Hepatocyte (in vitro differentiated cells): ENCODE data around the gene HMGN4. TPM values are rescaled to one million over a fixed set of nuclear protein-coding genes. Genes with fewer than 3 reads are reported as not detected.

Source experiments
- DNase-seq: peaks from one replicate; pipeline ENCODE4 v3.0.0-alpha.2; 2016; ENCODE audit warnings: low spot score
- H2AFZ ChIP-seq: fragments of 200-600 bp; sonication (generic); 2 replicates; pipeline ENCODE4 v1.6.0; 2016; ENCODE audit warnings: antibody characterized with exemption, mild to moderate bottlenecking
- H3K27ac ChIP-seq: fragments of 200-600 bp; sonication (generic); 2 replicates; pipeline ENCODE4 v1.5.1; 2016; ENCODE audit warnings: mild to moderate bottlenecking
- H3K27me3 ChIP-seq: fragments of 200-600 bp; sonication (generic); 2 replicates; pipeline ENCODE4 v1.6.1; 2016
- H3K36me3 ChIP-seq: fragments of 200-600 bp; sonication (generic); replicated peaks from 2 replicates; pipeline ENCODE4 v1.5.1; 2016; ENCODE audit warnings: low read depth; ENCODE audit not compliant: insufficient read depth
- H3K4me1 ChIP-seq: fragments of 200-600 bp; sonication (generic); 2 replicates; pipeline ENCODE4 v1.5.1; 2016; ENCODE audit warnings: mild to moderate bottlenecking, moderate library complexity; ENCODE audit not compliant: insufficient read depth
- H3K4me2 ChIP-seq: fragments of 200-600 bp; sonication (generic); 2 replicates; pipeline ENCODE4 v1.6.0; 2016
- H3K4me3 ChIP-seq: fragments of 200-600 bp; sonication (generic); 2 replicates; pipeline ENCODE4 v1.5.1; 2016; ENCODE audit warnings: mild to moderate bottlenecking
- H3K79me2 ChIP-seq: fragments of 200-600 bp; sonication (generic); 2 replicates; pipeline ENCODE4 v1.6.0; 2017; ENCODE audit warnings: mild to moderate bottlenecking
- H3K9me2 ChIP-seq: fragments of 200-600 bp; sonication (generic); replicated peaks from 2 replicates; pipeline ENCODE4 v1.6.0; 2017; ENCODE audit warnings: mild to moderate bottlenecking; ENCODE audit not compliant: insufficient read depth
- H3K9me3 ChIP-seq: fragments of 200-600 bp; sonication (generic); 2 replicates; pipeline ENCODE4 v1.5.1; 2016; ENCODE audit warnings: low read depth, mild to moderate bottlenecking
- H4K20me1 ChIP-seq: fragments of 200-600 bp; sonication (generic); 2 replicates; pipeline ENCODE4 v1.6.0; 2016; ENCODE audit warnings: mild to moderate bottlenecking; ENCODE audit not compliant: insufficient read depth, poor library complexity, severe bottlenecking
- EZH2phosphoT487 ChIP-seq: fragments of 200-600 bp; sonication (generic); IDR thresholded peaks from one replicate; pipeline ENCODE4 v1.6.1; 2018; ENCODE audit warnings: antibody characterized with exemption, mild to moderate bottlenecking, low read depth, moderate library complexity; ENCODE audit not compliant: unreplicated experiment, severe bottlenecking
- WGBS: methylation state at CpG from one replicate; pipeline ENCODE4 v1.1.6; 2016; ENCODE audit warnings: low lambda C conversion rate; ENCODE audit errors: missing lambda C conversion rate; 5-methylcytosine and 5-hydroxymethylcytosine counted together
- polyA plus RNA-seq: library from polyadenylated mRNA; unstranded; fragments of >200 nt; fragmentation: Nextera tagmentation; extraction: Ambion mirVana; gene quantifications from 2 replicates; pipeline ENCODE4 v1.2.1, GENCODE V29; 2016
- small RNA-seq: library from RNA; depleted of rRNA; stranded (forward); fragments of <200 nt; gene quantifications from one replicate; pipeline ENCODE3, GENCODE V24; 2014
- total RNA-seq: library from RNA; depleted of rRNA; stranded (reverse); fragments of >200 nt; gene quantifications from 2 replicates; pipeline ENCODE4 v1.2.3, GENCODE V29; 2014
- TF ChIP-seq, protein P1 (sequence below): fragments of 200-600 bp; sonication (generic); IDR thresholded peaks from 2 replicates; pipeline ENCODE4 v1.5.1; 2016; ENCODE audit warnings: antibody characterized with exemption, mild to moderate bottlenecking; ENCODE audit not compliant: poor library complexity

The HMGN4 gene
- total and polyA plus RNA-seq, 2 experiments from 2014 or later, result 41.2 to 53.5 TPM

DNA sequence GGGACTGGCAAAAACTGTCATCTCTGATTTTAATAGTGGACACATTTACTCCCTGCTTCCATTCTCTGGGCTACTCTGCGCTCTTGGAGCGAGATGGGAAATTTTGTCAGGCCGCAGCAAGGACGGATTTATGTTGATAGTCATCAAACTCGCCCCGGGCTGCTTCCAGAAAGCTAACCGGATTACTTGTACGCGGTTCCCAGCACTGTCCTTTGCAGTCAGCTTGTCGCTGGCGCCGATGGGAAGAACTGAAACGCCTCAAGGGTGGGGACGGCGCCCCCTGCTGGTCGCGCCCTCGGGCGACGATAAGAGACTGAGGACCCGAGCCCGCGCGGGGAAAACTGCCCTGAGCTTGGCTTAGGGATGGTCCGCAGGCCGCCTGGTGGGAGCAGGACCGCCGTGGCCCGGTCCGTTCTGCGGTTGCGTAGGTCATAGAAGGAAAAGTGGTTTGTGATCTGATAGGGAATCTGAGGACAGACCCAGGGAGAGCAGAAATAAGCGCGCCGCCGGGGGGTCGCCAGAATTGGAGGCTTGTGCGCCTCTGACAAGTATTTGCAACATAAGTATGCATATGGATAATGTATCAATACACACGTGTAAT, 57.6 kb downstream of the HMGN4 start:
- WGBS, result 1% methylated on average over 39 of the region's 39 CpGs
- TF ChIP-seq, protein P1, sequence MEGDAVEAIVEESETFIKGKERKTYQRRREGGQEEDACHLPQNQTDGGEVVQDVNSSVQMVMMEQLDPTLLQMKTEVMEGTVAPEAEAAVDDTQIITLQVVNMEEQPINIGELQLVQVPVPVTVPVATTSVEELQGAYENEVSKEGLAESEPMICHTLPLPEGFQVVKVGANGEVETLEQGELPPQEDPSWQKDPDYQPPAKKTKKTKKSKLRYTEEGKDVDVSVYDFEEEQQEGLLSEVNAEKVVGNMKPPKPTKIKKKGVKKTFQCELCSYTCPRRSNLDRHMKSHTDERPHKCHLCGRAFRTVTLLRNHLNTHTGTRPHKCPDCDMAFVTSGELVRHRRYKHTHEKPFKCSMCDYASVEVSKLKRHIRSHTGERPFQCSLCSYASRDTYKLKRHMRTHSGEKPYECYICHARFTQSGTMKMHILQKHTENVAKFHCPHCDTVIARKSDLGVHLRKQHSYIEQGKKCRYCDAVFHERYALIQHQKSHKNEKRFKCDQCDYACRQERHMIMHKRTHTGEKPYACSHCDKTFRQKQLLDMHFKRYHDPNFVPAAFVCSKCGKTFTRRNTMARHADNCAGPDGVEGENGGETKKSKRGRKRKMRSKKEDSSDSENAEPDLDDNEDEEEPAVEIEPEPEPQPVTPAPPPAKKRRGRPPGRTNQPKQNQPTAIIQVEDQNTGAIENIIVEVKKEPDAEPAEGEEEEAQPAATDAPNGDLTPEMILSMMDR, result peak; percentile 91
- no peak for TF ChIP-seq EZH2phosphoT487
- DNase-seq, result peak; percentile 96
- H3K27ac ChIP-seq, result peak overlapping the region; percentile 71
- H3K4me3 ChIP-seq, result peak overlapping the region; percentile 44
- peaks cover 20% of the 10 kb centered on the region for H3K79me2 ChIP-seq
- H3K9me3 ChIP-seq, result no peaks in the 10 kb centered on the region
- H3K36me3 ChIP-seq, result no peaks in the 10 kb centered on the region
- H3K27me3 ChIP-seq, result peaks cover 38% of the 10 kb centered on the region
- no peaks in the 10 kb centered on the region for H4K20me1 ChIP-seq
- peaks cover 6% of the 10 kb centered on the region for H3K4me1 ChIP-seq
- H3K4me2 ChIP-seq, result peak overlapping the region; percentile 91
- H2AFZ ChIP-seq, result peak overlapping the region; percentile 70
- no peaks in the 10 kb centered on the region for H3K9me2 ChIP-seq

Small RNAs within 50 kb of the gene (small RNA-seq; reads per million reads assigned to genes)
- not detected for gene RNU6-502P

Other genes starting within 250 kb of the HMGN4 start
- 8.3 and 10.8 TPM in 2 replicates for gene BTN3A2, start 173.2 kb upstream of the HMGN4 start, total RNA-seq
- gene BTN3A2, start 173.2 kb upstream of the HMGN4 start, polyA plus RNA-seq, result 6.5 and 7.4 TPM in 2 replicates
- gene BTN2A2, start 155.3 kb upstream of the HMGN4 start, total RNA-seq, result 12.8 and 17.3 TPM in 2 replicates
- 8.2 and 10.6 TPM in 2 replicates for gene BTN2A2, start 155.3 kb upstream of the HMGN4 start, polyA plus RNA-seq
- 18.4 and 20.4 TPM in 2 replicates for gene BTN3A1, start 136.1 kb upstream of the HMGN4 start, total RNA-seq
- 10.9 and 12.9 TPM in 2 replicates for gene BTN3A1, start 136.1 kb upstream of the HMGN4 start, polyA plus RNA-seq
- 3.8 and 7.5 TPM in 2 replicates for gene BTN3A3, start 97.9 kb upstream of the HMGN4 start, total RNA-seq
- 3.9 and 4.3 TPM in 2 replicates for gene BTN3A3, start 97.9 kb upstream of the HMGN4 start, polyA plus RNA-seq
- 20.0 and 21.4 TPM in 2 replicates for gene BTN2A1, start 80.4 kb upstream of the HMGN4 start, total RNA-seq
- 14.9 and 17.9 TPM in 2 replicates for gene BTN2A1, start 80.4 kb upstream of the HMGN4 start, polyA plus RNA-seq
- gene BTN1A1, start 38.1 kb upstream of the HMGN4 start, total RNA-seq, result 0.60 and 0.84 TPM in 2 replicates
- gene BTN1A1, start 38.1 kb upstream of the HMGN4 start, polyA plus RNA-seq, result 0.15 and 0.59 TPM in 2 replicates
- 23.3 and 23.4 TPM in 2 replicates for gene ABT1, start 58.6 kb downstream of the HMGN4 start, total RNA-seq
- 30.4 and 32.1 TPM in 2 replicates for gene ABT1, start 58.6 kb downstream of the HMGN4 start, polyA plus RNA-seq
- 23.6 and 26.6 TPM in 2 replicates for gene ZNF322, start 121.4 kb downstream of the HMGN4 start, total RNA-seq
- 13.2 and 14.3 TPM in 2 replicates for gene ZNF322, start 121.4 kb downstream of the HMGN4 start, polyA plus RNA-seq